Activated CD8-positive, alpha-beta memory T cell treated with anti-CD3 and anti-CD28 coated beads for 24 hours (primary cell): Measurements from ENCODE around the gene TMEM140.
"Not testable (repeated sequence)": the region's sequence is repeated elsewhere in the genome, so short reads cannot be mapped to it uniquely, and the experiment has no call there.

Experiments used
- DNase-seq: peaks from one replicate; pipeline ENCODE4 v3.0.0-alpha.2; 2020

The TMEM140 gene

DNA sequence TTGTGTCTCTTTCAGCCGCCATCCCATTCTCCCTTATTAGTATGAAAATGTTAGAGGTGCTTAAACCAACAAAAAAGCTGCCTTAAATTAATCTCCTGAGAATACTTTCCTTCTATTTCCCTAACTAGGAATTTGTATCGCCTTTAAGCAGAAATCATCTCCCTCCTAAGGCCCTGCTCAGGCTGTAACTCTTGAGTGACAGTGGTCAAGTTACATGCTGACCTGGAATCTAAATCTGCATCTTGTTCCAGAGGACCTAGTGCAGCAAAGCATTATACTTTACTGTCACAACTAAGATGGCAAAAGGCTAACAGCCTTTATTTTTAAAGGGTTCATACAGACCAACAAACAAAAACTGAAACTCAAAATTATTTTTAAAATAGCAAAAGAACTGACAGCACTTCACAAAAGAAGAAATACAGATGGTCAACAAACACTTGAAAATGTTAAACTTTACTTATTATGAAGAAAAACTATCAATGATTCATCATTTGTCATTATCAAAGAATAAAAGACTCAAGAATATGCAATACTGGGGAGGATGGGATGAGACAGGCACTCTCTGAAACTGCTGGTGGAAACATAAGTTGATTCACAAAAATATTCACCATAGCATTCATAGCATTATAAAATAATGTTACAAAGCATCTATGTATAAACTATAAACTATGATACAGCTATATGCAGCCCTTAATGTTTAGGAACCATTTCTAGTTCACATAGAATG is 11.7 kb downstream of the TMEM140 start:
- no peak for DNase-seq

GRCh38 chr7:135160098-135160857 is 12.4 kb downstream of the TMEM140 start:
- DNase-seq: no peak

GRCh38 chr7:135160858-135161653 is 13.2 kb downstream of the TMEM140 start:
- DNase-seq: no peak

DNA sequence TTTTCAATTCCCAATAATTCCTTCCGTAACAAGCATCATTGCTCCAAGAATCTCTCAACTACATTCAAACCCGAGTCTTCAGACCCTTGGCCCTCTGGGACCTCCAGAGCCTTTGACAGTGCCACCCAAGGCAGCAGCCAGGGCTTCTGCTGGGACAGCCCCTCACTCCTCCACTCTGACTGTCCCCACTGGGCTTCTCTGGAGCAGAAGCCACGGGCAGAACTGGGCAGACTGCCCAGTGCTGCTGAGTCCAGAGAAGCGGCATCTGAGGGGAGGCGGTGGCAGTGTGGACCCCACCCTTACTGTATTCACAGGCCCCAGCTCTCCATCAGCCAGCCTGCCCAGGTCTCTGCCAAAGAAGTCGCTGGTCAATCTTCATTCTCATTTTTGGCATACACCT is 13.8 kb downstream of the TMEM140 start:
- DNase-seq: no peak

DNA sequence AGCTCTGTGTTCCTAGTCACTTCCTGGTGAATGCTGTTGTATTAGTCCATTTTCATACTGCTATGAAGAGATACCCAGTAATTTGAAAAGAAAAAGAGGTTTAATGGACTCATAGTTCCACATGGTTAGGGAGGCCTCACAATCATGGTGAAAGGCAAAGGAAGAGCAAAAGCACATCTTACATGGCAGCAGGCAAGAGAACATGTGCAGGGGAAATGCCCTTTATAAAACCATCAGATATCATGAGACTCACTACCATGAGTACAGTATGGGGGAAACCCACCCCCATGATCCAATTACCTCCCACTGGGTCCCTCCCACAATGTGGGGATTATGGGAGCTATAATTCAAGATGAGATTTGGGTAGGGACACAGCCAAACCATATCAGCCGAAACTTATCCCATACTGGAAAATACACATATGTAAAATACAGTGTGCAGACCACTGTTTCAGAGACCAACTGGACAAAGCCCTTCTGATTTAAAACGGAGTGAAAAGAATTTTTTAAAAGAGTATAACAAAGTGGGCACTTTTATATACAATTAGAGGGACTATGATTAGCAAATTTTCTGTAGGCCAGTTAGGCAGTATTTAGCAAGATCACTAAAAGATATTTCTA is 14.6 kb downstream of the TMEM140 start:
- DNase-seq: no peak

GRCh38 chr7:135164357-135165061 is 16.6 kb downstream of the TMEM140 start:
- DNase-seq: no peak

DNA sequence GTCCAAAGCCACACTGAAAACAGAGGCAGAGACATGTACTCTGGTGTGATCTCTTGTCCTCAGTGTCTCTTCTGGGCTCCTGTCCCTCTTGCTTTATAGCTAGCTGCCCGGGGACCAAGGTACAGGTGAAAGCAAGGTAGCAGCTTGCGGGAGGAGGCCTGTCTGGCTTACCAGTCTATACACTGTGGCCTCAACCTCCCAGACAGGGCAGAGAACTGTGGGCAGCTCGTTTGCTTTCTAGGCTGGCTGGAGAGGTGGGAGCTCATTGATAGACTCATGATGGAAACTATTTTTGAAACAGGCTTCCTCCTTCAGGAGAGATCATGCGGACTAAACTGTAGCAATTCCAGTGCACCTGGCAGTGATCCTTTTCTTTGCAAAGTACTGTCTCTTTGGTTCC is 18.0 kb downstream of the TMEM140 start:
- DNase-seq: no peak

- no peak for DNase-seq
Measured at GRCh38 chr7:135166338-135166990, 18.6 kb downstream of the TMEM140 start.

DNA sequence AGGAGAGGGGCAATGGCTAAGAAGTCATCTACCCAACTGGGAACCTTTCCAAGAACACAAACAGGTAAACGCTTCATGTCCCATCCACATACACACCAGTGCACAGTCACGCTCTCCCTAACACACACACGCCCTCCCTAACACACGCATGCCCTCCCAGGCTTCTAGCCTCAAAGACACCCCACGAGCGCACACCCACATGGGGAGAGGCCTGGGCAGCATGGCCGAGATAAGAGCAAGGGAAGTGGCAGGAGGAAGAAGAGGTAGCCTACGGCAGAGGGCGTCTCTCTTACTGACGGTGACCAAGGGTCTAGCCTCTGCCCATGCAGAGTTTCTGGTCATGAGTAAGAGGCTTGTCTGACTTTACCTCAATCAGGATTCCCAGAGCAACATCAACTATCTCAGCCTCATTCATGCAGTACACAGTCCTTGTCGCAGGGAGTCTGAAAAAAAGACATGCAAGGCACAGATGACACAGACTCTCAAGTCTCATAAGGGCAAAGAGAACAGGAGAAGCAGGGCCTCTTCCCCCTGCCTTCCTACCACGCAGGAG is 19.6 kb downstream of the TMEM140 start:
- no peak for DNase-seq

DNA sequence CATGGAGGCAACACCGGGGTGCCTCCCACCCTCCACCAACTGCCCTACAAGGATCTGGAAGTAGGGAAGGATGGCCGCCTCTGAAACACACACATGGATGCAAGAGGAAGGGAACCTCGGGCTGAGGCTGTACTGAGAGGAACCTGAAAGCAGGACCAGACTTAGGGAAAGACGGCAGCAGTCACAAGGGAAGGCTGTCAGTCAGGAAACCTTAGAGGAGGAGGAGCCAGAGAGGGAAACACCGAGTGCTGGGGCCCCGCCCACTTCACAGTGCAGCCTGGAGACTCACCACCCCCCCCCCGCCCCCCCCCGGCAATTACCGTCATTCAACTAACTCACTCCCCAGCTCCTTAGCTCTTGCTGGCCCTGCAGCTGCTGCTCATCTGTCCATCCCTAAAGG is 20.1 kb downstream of the TMEM140 start:
- no peak for DNase-seq

DNA sequence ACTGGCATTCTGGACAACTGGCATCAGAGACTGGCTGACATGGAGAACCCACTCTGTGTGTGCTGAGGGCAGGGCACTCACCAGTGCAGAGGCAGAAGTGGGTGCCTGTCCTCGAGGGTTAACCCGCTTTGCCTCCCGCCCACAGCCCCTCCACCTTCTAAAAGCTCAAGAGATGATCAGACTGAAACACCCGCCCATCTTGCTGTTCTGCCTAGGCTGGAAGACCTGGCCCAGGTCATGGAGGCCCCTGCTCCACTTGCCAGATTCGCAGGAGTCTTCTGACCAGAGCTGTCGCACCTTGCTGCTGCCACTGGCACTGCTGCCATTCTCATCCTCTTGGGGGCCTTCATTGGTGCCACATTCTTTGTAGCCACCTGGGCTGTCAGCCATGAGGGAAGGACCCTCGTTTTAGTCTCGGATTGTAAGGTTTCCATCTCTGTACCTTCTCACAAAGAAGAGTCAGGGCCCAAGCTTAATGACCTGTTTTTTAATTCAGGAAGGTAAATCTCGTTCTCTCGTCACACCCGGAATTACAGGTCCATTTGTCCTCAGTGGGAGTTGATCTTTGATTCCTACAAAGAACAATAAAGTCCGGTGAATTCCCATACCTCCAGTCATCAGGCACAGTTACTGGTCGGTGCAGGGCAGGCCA is 20.7 kb downstream of the TMEM140 start:
- no peak for DNase-seq

GRCh38 chr7:135169141-135169963 is 21.5 kb downstream of the TMEM140 start:
- DNase-seq: peak; percentile 79

DNA sequence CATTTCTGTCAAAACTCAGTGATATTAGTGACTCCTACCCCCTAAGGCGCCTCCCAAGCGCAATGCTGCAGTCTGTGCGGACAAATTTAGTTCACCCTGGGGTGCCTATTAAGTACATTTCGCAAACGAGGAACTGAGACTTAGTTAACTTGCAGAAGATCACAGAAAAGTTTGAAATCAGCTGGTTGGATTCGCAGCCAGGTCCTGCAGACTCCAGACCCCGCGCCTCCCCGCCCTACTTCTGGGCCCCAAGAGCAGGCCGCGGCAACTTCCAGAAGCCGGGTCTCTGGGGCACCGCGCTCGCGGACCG is 22.0 kb downstream of the TMEM140 start:
- DNase-seq: no peak

DNA sequence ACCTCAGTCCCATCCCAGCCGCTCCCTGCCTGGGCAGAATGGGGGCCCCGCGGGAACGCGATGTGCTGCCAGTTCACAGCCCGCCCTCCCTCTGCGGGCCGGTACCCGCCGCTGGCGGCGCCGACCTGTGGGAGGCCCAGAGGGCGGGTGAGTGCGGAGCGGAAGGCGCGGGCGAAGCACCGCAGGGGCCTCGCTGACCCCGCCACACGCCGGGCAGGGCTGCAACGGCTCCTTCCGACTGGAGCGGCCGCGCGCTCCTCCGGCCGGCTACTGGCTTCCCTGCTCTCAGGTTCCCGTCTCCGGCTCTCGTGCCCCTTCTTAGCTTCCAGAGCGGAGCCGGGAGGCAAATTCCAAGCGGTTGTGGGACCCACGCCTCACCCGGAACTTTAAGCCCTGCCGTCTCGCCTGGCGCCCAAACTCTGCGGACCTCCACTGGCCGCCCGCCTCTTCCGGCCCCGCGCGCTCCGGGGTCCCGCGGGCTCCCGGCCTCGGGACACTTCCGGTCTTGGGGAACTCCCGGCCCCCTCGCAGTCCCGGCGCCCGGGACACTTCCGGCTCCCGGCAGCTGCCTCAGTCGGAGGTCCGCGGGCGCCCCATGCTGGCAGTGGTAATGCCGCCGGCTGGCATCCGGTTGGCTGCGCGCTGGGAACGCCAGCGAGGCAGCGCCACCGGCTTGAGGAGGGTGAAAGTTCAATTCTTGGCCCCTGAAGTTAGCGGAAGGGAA is 22.6 kb downstream of the TMEM140 start, which contains the start of gene CYREN:
Gene CYREN, minus strand, starts transcription at position 434 of the 724 bp plus-strand sequence. CDS start 1,785 bp downstream, outside the sequence.
- DNase-seq: peak; percentile 95

- DNase-seq: not testable (repeated sequence)
Measured at GRCh38 chr7:135170998-135171481, 23.2 kb downstream of the TMEM140 start.

DNA sequence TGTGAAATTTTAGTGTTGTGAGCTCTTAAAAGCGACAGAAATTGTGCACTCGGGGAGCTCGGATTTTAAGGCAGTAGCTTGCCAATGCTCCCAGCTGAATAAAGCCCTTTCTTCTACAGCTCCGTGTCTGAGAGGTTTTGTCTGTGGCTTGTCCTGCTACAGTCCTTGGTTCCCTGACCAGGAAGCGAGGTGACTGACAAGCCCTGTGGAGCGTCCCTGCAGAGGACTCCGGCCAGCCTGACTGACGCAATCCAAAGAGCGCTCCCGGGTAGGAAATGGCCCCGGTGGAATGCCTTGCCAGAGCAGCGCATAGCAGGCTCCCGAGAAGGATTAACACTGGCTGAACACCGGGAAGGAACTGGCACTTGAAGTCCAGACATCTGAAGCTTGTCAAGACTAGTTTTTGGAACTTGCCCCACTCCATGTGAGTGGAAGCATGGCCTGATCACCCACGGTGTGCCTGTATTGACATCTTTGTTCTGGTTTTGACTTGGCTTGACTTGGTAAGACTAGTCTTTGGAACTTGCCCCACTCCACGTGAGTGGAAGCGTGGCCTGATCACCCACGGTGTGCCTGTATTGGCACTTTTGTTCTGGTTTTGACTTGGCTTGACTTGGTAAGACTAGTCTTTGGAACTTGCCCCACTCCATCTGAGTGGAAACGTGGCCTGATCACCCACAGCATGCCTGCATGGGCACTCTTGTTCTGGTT is 23.9 kb downstream of the TMEM140 start:
- DNase-seq: peak; percentile 59

- peak; percentile 42 for DNase-seq
Measured at GRCh38 chr7:135173916-135174315, 26.0 kb downstream of the TMEM140 start.

GRCh38 chr7:135174941-135175340 is 27.1 kb downstream of the TMEM140 start:
- DNase-seq: peak; percentile 30

- peak; percentile 33 for DNase-seq
Measured at GRCh38 chr7:135175931-135176330, 28.1 kb downstream of the TMEM140 start.
